Bronchial epithelial cell (primary cell): ENCODE data around the gene MRTFB. TPM values are rescaled to one million over a fixed set of nuclear protein-coding genes. Genes with fewer than 3 reads are reported as not detected.

Experiments used
- DNase-seq: peaks from one replicate; pipeline ENCODE4 v3.0.0-alpha.2; 2010; ENCODE audit warnings: low read depth
- FAIRE-seq: peaks from 2 replicates; lab custom pipeline; 2011; peaks lifted over from hg19 to GRCh38; lab: Jason Lieb, UNC
- H3K27me3 ChIP-seq: 2 replicates; pipeline ENCODE4 v1.5.1; 2011; ENCODE audit warnings: low read length; ENCODE audit not compliant: control insufficient read depth, insufficient read depth
- H3K36me3 ChIP-seq: 2 replicates; pipeline ENCODE4 v1.5.1; 2011; ENCODE audit warnings: low read length; ENCODE audit not compliant: control insufficient read depth, insufficient read depth
- H3K4me3 ChIP-seq: 2 replicates; pipeline ENCODE4 v1.5.1; 2011; ENCODE audit warnings: mild to moderate bottlenecking, low read depth, low read length, control low read depth
- CTCF ChIP-seq: IDR thresholded peaks from 2 replicates; pipeline ENCODE4 v1.5.1; 2011; ENCODE audit warnings: mild to moderate bottlenecking, moderate library complexity, low read length, control low read depth, inconsistent platforms; ENCODE audit not compliant: insufficient read depth, severe bottlenecking
- total RNA-seq: library from RNA; depleted of rRNA; stranded (reverse); fragments of >200 nt; gene quantifications from 2 replicates; pipeline ENCODE4 v1.2.1, GENCODE V29; 2014

The MRTFB gene
- total RNA-seq, 1 donor from 2014 or later: 6.8 TPM

GRCh38 chr16:14148016-14148415, 76.9 kb downstream of the MRTFB start:
- DNase-seq: no peak
- no peak overlapping the region for H3K4me3 ChIP-seq
- TF ChIP-seq CTCF: no peak
- FAIRE-seq: no peak
- no peaks in the 10 kb centered on the region for H3K27me3 ChIP-seq
- no peaks in the 10 kb centered on the region for H3K36me3 ChIP-seq

- no peaks in the 10 kb centered on the region for H3K27me3 ChIP-seq
- H3K4me3 ChIP-seq: no peak overlapping the region
- FAIRE-seq (peak; percentile 96), DNase-seq (peak; percentile 94)
- H3K36me3 ChIP-seq: no peaks in the 10 kb centered on the region
- no peak for TF ChIP-seq CTCF
Observed at GRCh38 chr16:14148569-14148968, 77.5 kb downstream of the MRTFB start.

GRCh38 chr16:14150796-14151195, 79.7 kb downstream of the MRTFB start:
- DNase-seq: no peak
- Histone ChIP-seq H3K27me3 (no peaks in the 10 kb centered on the region), H3K36me3 (no peaks in the 10 kb centered on the region), H3K4me3 (no peak overlapping the region)
- no peak for FAIRE-seq
- no peak for TF ChIP-seq CTCF

GRCh38 chr16:14151256-14152030, 80.3 kb downstream of the MRTFB start:
- no peaks in the 10 kb centered on the region for H3K36me3 ChIP-seq
- TF ChIP-seq CTCF: no peak
- no peak for FAIRE-seq
- no peaks in the 10 kb centered on the region for H3K27me3 ChIP-seq
- no peak for DNase-seq
- H3K4me3 ChIP-seq: no peak overlapping the region

GRCh38 chr16:14155572-14156190, 84.6 kb downstream of the MRTFB start:
- no peaks in the 10 kb centered on the region for H3K27me3 ChIP-seq
- peak; percentile 57 for DNase-seq
- H3K36me3 ChIP-seq: no peaks in the 10 kb centered on the region
- H3K4me3 ChIP-seq: no peak overlapping the region
- no peak for TF ChIP-seq CTCF
- FAIRE-seq: no peak
